NCI-H2227 treated with DMSO at 0.1 percent for 48 hours (cell line): ENCODE data around the gene LATS2.
A peak's percentile ranks its signal among the peaks of the same experiment; 100 is the strongest.
"Not testable (repeated sequence)": the region's sequence is repeated elsewhere in the genome, so short reads cannot be mapped to it uniquely, and the experiment has no call there.

Experiments
- DNase-seq: peaks from one replicate; lab custom pipeline; 2025; lab: John Stamatoyannopoulos, UW

LATS2 gene

DNA sequence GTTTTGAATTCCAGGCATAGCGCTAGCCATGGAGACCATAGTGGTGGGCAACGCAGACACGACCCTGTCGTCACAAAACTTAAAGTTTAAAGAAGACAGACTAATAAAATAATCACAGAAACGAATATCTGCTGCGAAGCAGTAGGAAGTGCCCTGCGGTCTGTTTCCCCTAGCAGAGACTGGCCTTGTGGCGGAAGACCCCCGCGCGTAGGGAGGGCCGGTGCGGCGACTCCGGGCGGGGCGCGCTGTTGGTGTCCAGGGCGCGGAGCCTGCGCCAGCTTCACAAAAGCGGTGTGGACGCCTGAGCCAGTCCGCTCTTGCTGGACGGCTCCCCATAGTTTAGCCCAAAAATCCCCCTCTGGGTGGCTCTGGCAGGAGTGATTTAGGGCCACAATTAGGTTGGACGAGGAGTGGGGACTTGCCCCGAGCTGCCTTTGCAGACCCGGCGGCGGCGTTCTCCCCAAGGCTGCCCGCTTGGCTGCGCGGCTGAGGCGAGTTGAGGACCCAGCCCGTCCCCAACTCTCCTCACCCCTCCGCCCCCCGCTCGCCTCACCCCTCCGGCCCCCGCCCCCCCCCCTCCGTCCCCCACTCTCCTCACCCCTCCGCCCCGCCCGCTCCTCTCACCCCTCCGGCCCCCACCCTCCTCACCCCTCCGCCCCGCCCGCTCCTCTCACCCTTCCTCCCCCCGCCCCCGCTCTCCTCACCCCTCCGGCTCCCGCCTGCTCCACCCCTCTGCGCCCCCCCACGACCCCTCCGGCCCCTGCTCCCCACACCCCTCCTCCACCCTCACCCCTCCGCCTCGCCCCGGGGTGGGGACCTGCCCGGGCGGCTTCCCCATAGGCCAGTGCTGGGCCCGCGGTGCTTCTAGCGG lies 14.2 kb upstream of the LATS2 start:
- no peak for DNase-seq

DNA sequence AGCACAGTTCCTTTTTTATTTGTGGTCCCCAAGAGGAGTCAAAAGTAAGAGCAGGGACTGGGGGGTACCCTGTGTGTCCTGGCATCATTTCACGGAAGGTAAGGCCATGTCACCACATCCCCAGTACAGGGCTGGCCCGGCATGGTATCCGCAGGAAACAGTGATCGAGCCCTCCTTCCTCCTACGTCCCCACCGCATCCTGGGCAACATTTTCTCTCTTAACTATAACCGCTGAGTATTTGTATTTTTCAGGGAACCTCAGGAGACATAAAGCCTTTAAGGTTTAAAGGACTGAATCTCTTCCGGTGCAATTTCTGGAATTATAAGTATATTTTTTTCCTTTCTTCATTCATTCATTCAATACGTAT lies 13.6 kb upstream of the LATS2 start:
- DNase-seq = no peak

DNA sequence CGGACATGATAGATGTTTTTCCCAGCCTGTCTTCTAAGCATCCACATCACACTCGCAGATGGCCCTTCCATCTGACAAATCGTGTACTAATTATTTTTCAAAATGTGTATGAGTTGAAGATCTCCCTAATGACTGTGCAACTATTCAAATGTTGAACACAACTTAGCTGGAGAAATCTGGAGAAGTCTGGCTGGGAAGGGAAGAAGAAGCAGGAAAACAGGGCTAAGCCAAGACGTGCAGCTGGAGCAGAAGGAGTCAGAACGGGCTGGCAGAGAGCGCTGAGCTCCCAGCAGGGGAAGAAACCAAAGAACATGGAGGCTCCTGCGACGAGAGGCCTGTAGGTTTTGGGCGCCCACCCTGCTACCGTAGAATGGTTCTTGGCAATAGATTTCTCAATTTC lies 13.2 kb upstream of the LATS2 start:
- DNase-seq = peak; percentile 4

DNA sequence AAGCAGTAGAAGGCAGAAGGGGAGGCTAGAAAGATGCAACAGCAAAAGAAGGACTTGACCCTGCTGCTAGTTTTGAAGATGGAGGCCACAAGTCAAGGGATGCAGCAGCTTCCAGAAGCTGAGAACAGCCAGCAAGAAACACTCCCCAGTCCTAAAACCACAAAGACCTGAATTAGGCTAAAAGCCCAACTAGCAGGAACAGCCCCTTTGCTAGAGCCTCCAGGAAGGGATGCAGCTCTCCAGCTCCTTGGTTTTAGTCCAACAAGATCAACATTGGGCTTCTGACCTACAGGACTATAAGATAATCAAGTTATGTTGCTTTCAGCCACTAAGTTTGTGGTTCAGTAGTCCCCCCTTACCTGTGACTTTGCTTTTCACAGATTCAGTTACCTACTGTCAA lies 10.5 kb upstream of the LATS2 start:
- no peak for DNase-seq

DNA sequence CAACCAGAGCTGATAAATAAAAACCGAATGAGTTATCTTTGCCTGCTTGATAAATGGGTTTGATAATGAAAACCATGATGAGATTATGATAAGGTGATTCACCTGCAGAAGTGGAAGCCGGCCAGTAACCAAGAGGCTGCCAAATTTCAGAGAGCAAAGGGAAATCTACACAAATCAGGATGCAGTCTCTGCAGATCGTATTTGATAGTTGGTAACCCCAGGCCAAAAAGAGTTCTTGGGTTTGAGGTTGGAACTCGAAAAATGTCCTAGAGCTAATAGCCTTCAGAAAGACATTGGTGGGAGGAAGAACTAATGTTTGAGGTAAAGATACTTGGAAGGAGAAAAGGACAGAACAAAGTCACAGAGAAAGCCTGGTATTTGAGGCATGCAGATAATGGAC lies 9.6 kb upstream of the LATS2 start:
- DNase-seq = no peak

DNA sequence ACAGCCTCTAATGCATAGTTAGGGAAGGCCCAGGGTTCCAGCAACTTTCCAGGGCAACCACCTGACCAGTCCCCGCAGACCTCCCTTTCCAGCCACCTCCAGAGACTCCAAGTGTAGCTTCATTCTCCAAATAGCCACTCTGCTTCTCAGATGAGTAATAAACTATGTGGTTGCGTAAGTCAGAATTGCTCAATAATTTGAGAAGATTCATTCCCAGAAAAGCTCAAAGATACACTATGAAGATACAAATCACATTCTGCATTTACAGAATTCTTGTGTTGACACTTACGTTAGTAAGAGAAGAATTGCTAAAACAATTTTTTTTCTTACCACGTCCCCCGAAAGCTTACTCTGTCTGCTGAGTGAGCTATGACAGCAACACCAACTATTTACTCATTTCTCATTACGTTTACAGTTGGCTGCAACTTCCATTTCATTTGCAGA lies 8.2 kb upstream of the LATS2 start:
- DNase-seq = no peak

DNA sequence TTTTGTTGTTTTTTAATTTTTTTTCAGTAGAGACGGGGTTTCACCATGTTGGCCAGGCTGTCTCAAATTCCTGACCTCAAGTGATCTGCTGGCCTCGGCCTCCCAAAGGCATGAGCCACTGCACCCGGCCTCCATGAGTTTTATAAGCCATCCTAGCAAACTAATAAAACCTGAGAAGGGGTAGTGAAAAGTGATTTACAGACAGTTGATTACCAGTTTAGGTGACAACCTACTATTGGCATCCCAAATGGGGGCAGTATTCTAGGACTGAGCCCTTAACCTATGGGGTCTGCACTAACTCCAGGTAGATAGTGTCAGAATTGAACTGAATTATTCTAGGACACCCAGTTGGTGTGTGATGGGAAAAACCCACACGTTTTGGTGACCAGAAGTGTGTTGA lies 6.5 kb upstream of the LATS2 start:
- DNase-seq = no peak

DNA sequence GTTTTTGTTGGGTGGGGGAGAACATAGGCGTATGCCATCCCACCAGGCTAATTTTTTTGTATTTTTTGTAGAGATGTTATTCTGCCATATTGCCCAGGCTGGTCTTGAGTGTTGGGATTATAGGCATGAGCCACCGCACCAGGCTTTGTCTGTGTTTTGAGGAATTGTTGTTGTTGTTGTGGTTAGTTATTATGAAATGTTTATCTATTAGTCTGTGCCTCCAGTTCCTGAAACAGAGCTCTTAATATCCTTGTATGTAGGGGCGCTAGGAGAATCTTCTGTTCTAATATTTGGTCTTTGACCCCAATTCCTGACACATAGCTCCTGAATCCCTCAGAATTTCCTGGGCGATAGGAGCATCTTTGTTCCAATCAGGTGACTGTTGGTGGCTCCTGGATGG lies 5.6 kb upstream of the LATS2 start:
- DNase-seq = no peak

DNA sequence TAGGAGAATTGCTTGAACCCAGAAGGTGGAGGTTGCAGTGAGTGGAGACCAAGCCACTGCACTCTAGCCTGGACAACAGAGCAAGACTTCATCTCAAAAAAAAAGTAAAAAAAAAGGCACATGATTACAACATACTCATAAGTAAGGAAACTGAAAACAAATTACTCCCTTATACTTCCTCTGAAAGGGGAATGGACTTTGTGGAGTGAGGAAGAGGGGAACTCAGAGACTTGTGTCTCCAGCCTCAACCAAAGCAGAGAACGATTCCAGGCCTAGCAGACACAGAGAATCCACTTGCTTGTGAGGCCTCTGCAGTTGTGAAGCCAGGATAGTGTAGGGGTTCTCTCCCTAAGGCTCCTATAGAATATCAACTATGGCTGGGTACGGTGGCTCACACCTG lies 4.3 kb upstream of the LATS2 start:
- no peak for DNase-seq

DNA sequence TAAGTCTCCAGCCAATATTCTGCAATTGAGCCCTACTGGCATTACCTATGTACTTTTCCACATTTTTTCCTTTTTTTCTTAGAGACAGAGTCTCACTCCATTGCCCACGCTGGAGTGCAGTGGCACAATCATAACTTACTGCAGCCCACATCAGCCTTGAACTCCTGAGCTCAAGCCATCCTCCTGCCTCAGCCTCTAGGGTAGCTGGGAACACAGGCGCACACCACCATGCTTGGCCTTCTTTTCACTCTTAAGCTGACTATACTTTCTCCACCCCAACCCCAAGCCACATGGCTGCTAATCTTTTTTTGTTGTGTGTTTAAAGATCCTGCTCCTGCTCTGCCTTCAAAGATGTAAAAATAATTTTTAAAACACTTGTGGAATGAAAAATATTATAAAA lies 1.6 kb upstream of the LATS2 start:
- no peak for DNase-seq

DNA sequence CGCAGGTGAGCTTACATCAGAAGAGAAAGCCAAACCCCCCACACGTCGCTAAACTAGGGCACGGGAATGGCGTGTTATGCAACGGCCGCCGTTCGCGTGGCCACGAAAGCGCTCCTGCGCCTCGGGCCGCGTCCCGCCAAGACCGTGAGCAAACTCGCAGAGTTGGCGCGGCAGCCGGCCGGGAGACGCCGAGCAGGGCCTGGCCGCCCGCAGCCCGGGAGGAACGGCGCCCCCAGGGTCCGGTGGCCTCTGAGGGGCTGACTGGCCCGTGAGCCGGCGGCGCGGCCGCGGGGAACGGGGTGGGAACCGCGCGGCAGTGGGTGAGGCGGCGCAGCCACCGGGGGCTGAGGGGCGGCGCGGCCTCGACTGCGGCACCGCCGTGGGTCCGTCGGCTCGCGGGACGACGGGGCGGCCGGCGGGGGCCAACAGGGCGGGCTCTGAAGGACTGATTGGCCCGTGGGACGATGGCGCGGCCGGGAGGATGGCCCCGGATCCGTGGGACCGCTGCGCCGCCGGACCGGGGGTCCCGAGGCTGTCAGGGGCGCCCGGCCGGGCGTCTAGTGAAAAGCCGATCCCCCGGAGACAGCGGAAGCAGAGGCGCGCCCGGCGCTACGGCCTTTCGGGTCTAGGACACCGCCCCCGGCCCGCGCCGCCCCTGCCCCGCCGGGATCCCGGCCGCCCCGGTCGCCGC lies 903 bp downstream of the LATS2 start:
- no peak for DNase-seq

DNA sequence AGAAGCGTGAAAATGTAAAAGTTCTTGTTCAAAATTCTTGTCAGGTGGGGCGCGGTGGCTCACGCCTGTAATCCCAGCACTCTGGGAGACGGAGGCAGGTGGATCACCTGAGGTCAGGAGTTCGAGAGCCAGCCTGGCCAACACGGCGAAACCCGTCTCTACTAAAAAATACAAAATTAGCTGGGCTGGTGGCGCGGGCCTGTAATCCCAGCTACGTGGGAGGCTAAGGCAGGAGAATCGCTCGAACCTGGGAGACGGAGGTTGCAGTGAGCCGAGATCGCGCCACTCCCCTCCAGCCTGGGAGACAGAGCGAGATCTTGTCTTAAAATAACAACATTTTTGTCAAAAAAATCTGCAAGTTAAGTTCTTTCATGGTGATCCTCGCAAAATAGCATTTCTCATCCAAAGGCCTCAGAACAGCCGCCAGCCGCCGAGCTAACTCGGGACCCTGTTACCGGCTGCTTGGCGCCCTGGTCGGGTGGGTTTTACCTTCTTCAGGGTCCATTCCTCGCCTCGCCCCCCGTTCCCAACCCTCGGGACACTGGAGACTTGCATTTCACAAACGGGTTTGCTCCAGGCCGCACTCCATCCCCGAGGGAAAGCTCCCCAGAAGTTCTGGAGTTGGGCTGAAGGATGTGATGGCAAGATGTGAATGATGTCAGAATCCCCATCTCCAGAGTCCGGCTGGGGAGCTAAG lies 1.6 kb downstream of the LATS2 start:
- no peak for DNase-seq

DNA sequence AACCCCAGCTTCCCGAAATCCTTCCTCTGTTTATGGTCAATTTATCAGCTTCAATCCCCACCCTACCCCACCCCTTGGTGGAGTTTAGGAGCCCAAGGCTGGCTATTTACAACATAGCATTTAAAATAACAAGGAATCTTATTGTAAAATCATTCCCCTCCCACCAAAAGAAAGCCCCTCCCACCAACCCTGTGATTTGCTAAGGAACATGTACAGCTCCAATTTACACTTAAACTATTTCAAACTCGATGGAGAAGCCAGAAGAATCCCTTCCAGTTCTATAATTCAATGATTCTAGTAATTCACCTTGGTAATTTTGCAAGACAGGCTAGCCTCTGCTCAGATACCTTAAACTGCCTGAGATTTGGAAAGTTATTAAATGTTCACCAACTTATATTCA lies 3.0 kb downstream of the LATS2 start:
- no peak for DNase-seq

DNA sequence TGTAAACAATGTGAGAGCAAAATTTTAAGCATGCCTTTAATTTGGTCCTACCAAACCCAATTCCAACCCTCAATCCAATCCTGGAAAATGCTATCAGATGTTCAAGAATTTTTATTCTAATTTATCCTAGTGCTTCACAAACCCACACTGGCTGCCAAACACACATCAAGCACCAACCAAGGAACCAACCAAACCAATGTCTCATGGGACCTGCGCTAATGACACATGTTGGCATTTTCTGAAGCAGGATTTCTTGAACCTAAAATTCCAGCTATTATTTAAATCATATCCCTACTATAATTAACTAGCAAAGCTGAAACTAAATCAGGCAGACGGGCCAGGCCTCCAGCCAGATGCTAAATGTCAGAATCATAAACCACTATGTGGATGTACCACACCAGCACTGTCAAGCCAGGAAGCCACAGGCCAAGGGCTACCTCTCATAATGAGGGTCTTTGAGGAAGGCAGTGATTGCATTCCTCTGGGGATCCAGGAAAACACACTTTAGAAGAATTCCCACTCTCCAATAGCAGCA lies 5.8 kb downstream of the LATS2 start:
- no peak for DNase-seq

DNA sequence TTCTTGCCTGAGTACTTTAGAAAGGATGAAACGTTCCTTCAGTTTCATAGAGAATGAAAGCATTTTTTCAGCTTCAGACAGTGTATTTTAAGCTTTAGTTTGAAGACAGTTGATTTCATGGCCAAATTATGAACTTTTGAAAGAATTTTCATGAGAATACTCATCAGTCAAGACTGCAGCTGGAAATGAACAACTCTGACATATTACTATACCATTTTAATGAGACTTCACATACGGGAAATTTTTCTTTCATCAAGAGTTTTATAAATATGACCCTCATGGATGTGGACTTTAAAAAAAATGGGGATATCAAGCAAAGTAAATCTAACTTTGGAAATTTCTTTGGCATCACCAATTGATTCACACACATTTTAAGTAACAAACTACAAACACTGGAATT lies 6.4 kb downstream of the LATS2 start:
- no peak for DNase-seq

DNA sequence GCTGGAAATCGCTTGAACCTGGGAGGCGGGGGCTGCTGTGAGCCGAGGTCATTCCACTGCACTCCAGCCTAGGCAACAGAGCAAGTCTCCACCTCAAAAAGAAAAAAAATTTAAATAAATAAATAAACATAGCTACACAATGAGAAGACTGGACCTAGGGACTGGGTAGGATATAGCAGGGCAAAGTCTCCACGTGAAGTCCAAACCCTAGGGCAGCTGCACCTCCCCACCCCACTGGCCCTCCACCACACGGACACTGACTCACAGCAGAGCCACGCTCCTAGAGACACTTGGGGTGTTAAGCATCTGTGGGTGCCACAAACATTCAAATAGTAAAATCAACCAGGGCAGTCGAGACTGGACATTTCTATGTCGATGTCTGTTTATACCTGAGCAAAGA lies 7.1 kb downstream of the LATS2 start:
- DNase-seq = no peak

DNA sequence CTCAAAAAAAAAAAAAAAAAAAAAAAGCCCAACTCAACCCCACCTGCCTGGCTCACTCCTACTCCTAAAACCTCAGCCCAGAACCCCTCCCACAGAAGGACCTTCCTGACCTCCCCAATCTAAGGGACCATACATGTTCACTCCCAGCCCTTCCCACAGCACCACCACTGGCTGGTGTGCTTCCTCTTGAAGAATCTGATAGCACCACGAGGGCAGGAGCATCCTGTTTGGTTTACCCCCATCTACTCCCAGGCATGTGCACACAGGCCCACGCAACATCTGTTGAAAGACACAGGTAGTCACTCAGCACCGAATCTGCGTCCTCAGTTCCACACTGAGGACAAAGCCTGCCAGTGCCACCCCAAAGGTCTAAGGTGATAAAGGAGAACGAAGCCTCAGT lies 8.2 kb downstream of the LATS2 start:
- DNase-seq = no peak

DNA sequence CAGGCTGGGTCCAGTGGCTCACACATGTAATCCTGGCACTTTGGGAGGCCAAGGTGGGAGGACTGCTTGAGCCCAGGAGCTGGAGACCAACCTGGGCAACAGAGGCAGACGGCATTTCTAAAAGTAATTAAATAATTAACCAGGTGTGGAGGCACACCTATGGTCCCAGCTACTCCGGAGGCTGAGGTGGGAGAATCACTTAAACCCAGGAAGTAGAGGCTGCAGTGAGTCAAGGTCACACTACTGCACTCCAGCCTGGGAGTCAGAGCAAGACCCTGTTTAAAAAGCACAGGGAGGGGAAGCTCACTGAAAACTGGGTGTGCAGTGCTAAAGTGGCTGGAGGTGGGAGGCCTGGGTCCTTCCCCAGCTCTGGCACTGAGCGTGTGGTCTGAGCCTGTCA lies 9.7 kb downstream of the LATS2 start:
- DNase-seq = no peak

DNA sequence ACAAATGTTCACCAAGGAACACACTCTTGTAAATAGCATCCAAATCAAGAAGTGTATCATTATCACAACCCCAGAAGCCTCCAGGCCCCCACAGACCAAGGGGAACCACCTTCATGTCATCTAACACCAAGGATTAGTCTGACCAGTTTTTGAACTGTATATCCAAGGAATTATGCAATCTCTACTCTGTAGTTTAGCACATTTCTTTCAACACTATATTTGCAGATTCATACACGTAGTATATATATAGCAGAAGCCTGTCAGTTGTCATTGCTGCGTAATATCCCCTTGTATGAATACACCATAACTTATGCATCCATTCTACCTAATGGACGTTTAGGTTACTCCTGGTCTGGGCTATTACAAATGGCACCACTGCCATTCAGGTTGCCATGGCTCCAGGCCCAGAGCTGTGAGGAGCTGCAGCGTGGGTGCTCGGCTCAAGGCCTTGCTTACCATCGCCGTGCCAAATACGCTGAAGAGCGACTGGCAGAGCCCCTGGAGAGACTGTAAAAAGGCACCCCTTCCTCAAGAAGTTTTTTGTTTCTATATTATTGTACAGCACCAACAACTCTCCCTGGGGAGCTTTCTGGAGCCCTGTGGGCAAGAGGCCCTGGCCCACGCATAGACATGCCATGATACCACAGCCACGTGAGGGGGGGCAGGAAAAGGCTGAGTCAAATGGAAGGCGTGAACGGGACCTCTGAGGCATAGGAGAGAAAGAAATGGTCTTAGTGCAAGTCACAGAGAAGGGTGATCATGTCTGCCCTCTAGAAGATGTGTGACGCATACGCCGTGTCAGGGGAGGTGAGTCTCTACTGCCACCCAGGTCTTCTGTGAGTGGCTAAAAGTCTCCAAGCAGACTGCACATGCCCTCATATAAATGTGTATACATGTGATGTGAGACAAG lies 10.8 kb downstream of the LATS2 start:
- DNase-seq = no peak

DNA sequence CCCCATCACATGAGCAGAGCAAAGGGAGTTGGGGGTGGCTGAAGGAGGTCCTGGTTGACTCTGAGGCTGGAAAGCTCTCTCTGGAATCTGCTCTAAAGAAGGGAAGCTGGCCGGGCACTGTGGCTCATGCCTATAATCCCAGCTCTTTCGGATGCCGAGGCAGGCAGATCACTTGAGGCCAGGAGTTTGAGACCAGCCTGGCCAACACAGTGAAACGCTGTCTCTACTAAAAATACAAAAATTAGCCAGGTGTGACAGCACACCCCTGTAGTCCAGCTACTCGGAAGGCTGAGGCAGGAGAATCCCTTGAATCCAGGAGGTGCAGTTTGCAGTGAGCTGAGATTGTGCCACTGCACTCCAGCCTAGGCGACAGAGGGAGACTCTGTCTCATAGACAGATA lies 11.7 kb downstream of the LATS2 start:
- not testable (repeated sequence) for DNase-seq

DNA sequence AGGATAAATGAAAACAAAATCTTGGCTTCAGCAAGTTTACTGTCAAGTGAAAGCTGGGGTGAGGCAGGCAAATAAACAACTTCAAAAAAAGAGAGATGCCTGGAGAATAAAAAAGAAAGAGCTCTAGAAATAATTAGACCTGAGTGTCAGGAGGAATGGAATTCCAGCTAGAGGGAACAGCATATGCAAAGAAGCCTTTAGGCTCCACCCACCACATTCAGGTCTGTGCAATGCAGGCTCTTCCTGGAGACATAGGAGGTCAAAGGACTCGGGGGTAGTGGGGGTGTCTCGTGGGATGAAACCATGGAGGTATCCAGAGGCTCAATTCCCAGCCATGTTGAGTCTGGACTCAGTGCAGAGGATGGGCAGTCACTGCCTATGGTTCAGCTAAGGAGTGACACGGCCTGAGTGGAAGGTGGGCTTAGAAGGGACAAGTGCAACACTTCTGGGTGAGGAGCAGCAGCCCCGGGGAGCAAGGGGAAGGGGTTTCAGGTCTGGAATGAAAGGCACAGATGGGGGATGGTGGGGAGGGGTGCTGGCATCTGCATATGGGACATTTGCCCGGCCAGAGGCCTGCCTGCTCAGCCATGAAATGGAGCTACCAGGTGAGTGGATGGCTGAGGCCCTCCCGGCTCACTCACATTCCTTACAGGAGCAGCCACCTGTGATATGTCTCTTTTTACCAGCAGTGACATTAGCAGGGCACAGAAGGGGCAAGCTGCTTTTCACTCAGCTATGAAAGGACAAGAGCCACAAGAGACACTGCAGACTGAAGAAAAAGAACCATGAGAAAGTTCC lies 12.3 kb downstream of the LATS2 start:
- DNase-seq = no peak
